OCI-M2 (cell line): ENCODE data around the gene PRKCE.

ENCODE experiments used
- DNase-seq: peaks from one replicate; lab custom pipeline; 2025; ENCODE audit not compliant: unreplicated experiment; lab: John Stamatoyannopoulos, UW

Gene PRKCE

GRCh38 chr2:45664635-45665261, 13.3 kb downstream of the PRKCE start:
- no peak for DNase-seq

GRCh38 chr2:45668509-45668908, 17.0 kb downstream of the PRKCE start:
- no peak for DNase-seq

GRCh38 chr2:45669032-45669486, 17.6 kb downstream of the PRKCE start:
- no peak for DNase-seq

- DNase-seq = no peak
Measured at GRCh38 chr2:45670646-45671045, 19.2 kb downstream of the PRKCE start.

GRCh38 chr2:45672138-45672537, 20.7 kb downstream of the PRKCE start:
- no peak for DNase-seq

GRCh38 chr2:45674035-45674816, 22.8 kb downstream of the PRKCE start:
- no peak for DNase-seq

- DNase-seq = no peak
Measured at GRCh38 chr2:45675263-45675812, 23.9 kb downstream of the PRKCE start.

GRCh38 chr2:45676088-45676487, 24.6 kb downstream of the PRKCE start:
- no peak for DNase-seq

- no peak for DNase-seq
Measured at GRCh38 chr2:45678791-45679348, 27.4 kb downstream of the PRKCE start.

- no peak for DNase-seq
Measured at GRCh38 chr2:45680351-45680967, 29.0 kb downstream of the PRKCE start.

- no peak for DNase-seq
Measured at GRCh38 chr2:45681675-45682074, 30.2 kb downstream of the PRKCE start.

GRCh38 chr2:45683292-45683691, 31.8 kb downstream of the PRKCE start:
- DNase-seq = no peak

- no peak for DNase-seq
Measured at GRCh38 chr2:45684756-45685155, 33.3 kb downstream of the PRKCE start.

- no peak for DNase-seq
Measured at GRCh38 chr2:45685260-45685659, 33.8 kb downstream of the PRKCE start.

- DNase-seq = no peak
Measured at GRCh38 chr2:45687964-45688363, 36.5 kb downstream of the PRKCE start.

- DNase-seq = no peak
Measured at GRCh38 chr2:45688479-45689298, 37.2 kb downstream of the PRKCE start.

GRCh38 chr2:45690231-45690630, 38.8 kb downstream of the PRKCE start:
- DNase-seq = no peak

- no peak for DNase-seq
Measured at GRCh38 chr2:45691171-45691999, 39.9 kb downstream of the PRKCE start.

GRCh38 chr2:45692566-45692965, 41.1 kb downstream of the PRKCE start:
- no peak for DNase-seq
